NCI-H2196 (cell line): ENCODE data around the gene NDUFA3.

ENCODE experiments used
- DNase-seq: peaks from one replicate; lab custom pipeline; 2025; ENCODE audit not compliant: unreplicated experiment; lab: John Stamatoyannopoulos, UW

Gene NDUFA3

GRCh38 chr19:54137699-54138488 lies 35.2 kb downstream of the NDUFA3 start, which contains the start of gene CNOT3:
Gene CNOT3, plus strand, starts transcription at chr19:54137762. Its CDS starts 5,217 bp downstream, at chr19:54142979.
- no peak for DNase-seq

GRCh38 chr19:54138489-54139256 lies 36.0 kb downstream of the NDUFA3 start:
- DNase-seq = no peak

- DNase-seq = no peak
Measured at GRCh38 chr19:54141356-54141755, 38.7 kb downstream of the NDUFA3 start.

DNA sequence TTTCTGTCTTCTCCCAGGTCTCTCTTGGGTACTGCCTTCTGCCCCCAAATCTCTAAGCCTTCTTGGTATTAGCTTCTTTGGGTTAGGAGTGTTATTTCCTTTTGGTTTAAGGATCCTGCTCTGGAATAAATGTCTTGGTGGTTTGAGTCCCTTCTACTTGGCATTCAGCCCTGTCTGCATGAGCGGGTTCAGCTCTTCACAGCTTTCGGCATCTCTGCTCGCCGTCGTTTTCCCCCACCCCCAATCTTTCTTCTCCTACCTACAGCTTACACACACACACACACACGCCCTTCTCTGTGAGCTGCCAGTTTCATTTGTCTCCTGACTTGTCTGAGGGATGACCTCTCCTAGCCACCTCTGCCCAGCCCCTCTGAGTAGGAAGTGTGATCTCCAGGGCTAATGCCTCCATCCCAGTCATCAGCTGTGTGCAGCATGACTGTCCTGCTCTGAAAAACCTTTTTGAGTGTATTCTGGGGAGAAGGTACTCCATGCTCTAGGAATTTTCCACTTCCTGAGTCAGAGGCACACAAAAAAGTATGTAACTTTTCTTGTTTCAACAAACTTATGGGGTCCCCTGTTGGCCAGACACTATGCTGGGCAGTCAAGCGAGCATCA lies 39.6 kb downstream of the NDUFA3 start:
- no peak for DNase-seq

- DNase-seq = no peak
Measured at GRCh38 chr19:54145541-54146158, 43.0 kb downstream of the NDUFA3 start.

- DNase-seq = no peak
Measured at GRCh38 chr19:54147676-54148075, 45.0 kb downstream of the NDUFA3 start.

DNA sequence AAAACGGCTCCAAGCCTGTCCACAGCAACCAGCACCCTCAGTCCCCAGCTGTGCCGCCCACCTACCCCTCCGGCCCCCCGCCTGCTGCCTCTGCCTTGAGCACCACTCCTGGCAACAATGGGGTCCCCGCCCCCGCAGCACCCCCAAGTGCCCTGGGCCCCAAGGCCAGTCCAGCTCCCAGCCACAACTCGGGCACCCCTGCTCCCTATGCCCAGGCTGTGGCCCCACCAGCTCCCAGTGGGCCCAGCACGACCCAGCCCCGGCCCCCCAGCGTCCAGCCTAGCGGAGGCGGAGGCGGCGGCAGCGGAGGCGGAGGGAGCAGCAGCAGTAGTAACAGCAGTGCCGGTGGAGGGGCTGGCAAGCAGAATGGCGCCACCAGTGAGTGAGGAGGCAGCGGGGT lies 45.5 kb downstream of the NDUFA3 start:
- DNase-seq = no peak

GRCh38 chr19:54149021-54149812 lies 46.6 kb downstream of the NDUFA3 start:
- no peak for DNase-seq

GRCh38 chr19:54151362-54152035 lies 48.8 kb downstream of the NDUFA3 start:
- DNase-seq = no peak

GRCh38 chr19:54152267-54152666 lies 49.6 kb downstream of the NDUFA3 start:
- DNase-seq = no peak

- no peak for DNase-seq
Measured at GRCh38 chr19:54152878-54153524, 50.3 kb downstream of the NDUFA3 start.

- DNase-seq = no peak
Measured at GRCh38 chr19:54153731-54154326, 51.2 kb downstream of the NDUFA3 start.

- no peak for DNase-seq
Measured at GRCh38 chr19:54154603-54155345, 52.1 kb downstream of the NDUFA3 start.

GRCh38 chr19:54155694-54156093 lies 53.0 kb downstream of the NDUFA3 start:
- no peak for DNase-seq

DNA sequence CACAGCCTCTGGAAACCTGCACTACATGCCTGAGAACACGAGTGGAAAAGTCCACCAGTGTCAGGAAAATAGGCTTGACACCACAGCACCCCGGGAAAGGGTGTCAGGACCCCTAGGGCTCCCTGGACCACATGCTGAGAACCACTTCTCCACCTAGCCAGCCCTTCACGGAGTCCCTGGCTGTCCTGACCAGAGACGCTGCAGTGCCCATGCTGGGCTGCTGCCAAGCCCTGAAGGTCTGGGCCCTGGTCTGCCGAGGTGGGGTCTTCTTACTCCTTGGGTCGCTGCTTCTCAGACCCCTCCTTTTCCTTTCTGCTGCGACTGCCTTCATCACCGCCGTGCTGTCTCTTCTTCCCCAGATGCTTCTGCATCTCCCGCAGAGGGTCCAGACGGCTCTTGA lies 53.8 kb downstream of the NDUFA3 start:
- DNase-seq = no peak

- no peak for DNase-seq
Measured at GRCh38 chr19:54156953-54157352, 54.3 kb downstream of the NDUFA3 start.
